ENCODE results near the gene NRDE2.

Gene NRDE2

GRCh38 chr14:90331497-90332270 is at the start of gene NRDE2:
NRDE2 (minus strand) TSS chr14:90331941; CDS start chr14:90331904, 37 bp downstream.
- Histone ChIP-seq H3K9ac (peak within 1 kb of the TSS; percentile 48; the same call in 1 of the 2 replicates), H3K27me3 (ENCODE audit: insufficient read depth, low read depth) (no peaks in the 10 kb centered on the region), H4K20me1 (ENCODE audit: insufficient read depth) (no peaks in the 10 kb centered on the region), H3K4me1 (ENCODE audit: low read depth, poor library complexity, severe bottlenecking) (no peaks in the 10 kb centered on the region), H2AFZ (ENCODE audit: low read depth) (peak within 1 kb of the TSS; percentile 95), H3K4me3 (IDR thresholded peaks at IDR 0.05; ENCODE audit: insufficient read depth, low read depth, low read length) (peak within 1 kb of the TSS; percentile 26), H3K36me3 (ENCODE audit: insufficient read depth) (no peaks in the 10 kb centered on the region), H3K79me2 (ENCODE audit: insufficient read depth, low read depth) (peaks cover 15% of the 10 kb centered on the region; the same call in 1 of the 2 replicates), H3K27ac (peak within 1 kb of the TSS; percentile 30; the same call in 1 of the 2 replicates), H3K4me2 (peak within 1 kb of the TSS; percentile 93)
- TF ChIP-seq CTCF (conservative IDR thresholded peaks at IDR 0.05; ENCODE audit: low read depth, low read length) = no peak

- Histone ChIP-seq H3K27ac (no peak overlapping the region), H3K36me3 (ENCODE audit: insufficient read depth) (no peaks in the 10 kb centered on the region), H3K4me3 (IDR thresholded peaks at IDR 0.05; ENCODE audit: insufficient read depth, low read depth, low read length) (no peak overlapping the region), H2AFZ (ENCODE audit: low read depth) (no peak overlapping the region), H3K4me2 (no peak overlapping the region), H4K20me1 (ENCODE audit: insufficient read depth) (no peaks in the 10 kb centered on the region), H3K79me2 (ENCODE audit: insufficient read depth, low read depth) (no peaks in the 10 kb centered on the region), H3K4me1 (ENCODE audit: low read depth, poor library complexity, severe bottlenecking) (no peaks in the 10 kb centered on the region), H3K9ac (no peak overlapping the region), H3K27me3 (ENCODE audit: insufficient read depth, low read depth) (no peaks in the 10 kb centered on the region)
- no peak for TF ChIP-seq CTCF (conservative IDR thresholded peaks at IDR 0.05; ENCODE audit: low read depth, low read length)
These were observed 49.5 kb upstream of the NRDE2 start for GRCh38 chr14:90381011-90381786.

- no peaks in the 10 kb centered on the region for H3K27me3 ChIP-seq (ENCODE audit: insufficient read depth, low read depth)
- no peaks in the 10 kb centered on the region for H4K20me1 ChIP-seq (ENCODE audit: insufficient read depth)
- no peak overlapping the region for H3K4me3 ChIP-seq (IDR thresholded peaks at IDR 0.05; ENCODE audit: insufficient read depth, low read depth, low read length)
- no peak overlapping the region for H2AFZ ChIP-seq (ENCODE audit: low read depth)
- no peak overlapping the region for H3K27ac ChIP-seq
- no peaks in the 10 kb centered on the region for H3K79me2 ChIP-seq (ENCODE audit: insufficient read depth, low read depth)
- no peak for TF ChIP-seq CTCF (conservative IDR thresholded peaks at IDR 0.05; ENCODE audit: low read depth, low read length)
- H3K36me3 ChIP-seq (ENCODE audit: insufficient read depth) = no peaks in the 10 kb centered on the region
- H3K4me1 ChIP-seq (ENCODE audit: low read depth, poor library complexity, severe bottlenecking) = no peaks in the 10 kb centered on the region
- no peak overlapping the region for H3K4me2 ChIP-seq
- no peak overlapping the region for H3K9ac ChIP-seq
These were observed 47.4 kb upstream of the NRDE2 start for GRCh38 chr14:90379106-90379505.

- Histone ChIP-seq H4K20me1 (ENCODE audit: insufficient read depth) (no peaks in the 10 kb centered on the region), H2AFZ (ENCODE audit: low read depth) (no peak overlapping the region), H3K4me1 (ENCODE audit: low read depth, poor library complexity, severe bottlenecking) (no peaks in the 10 kb centered on the region)
These were observed 46.5 kb upstream of the NRDE2 start for GRCh38 chr14:90378249-90378648.

More at GRCh38 chr14:90378249-90378648, 46.5 kb upstream of the NRDE2 start:
- H3K4me2 ChIP-seq = no peak overlapping the region
- H3K4me3 ChIP-seq (IDR thresholded peaks at IDR 0.05; ENCODE audit: insufficient read depth, low read depth, low read length) = no peak overlapping the region
- no peaks in the 10 kb centered on the region for H3K27me3 ChIP-seq (ENCODE audit: insufficient read depth, low read depth)
- no peaks in the 10 kb centered on the region for H3K79me2 ChIP-seq (ENCODE audit: insufficient read depth, low read depth)
- H3K36me3 ChIP-seq (ENCODE audit: insufficient read depth) = no peaks in the 10 kb centered on the region
- no peak overlapping the region for H3K9ac ChIP-seq
- H3K27ac ChIP-seq = no peak overlapping the region
- no peak for TF ChIP-seq CTCF (conservative IDR thresholded peaks at IDR 0.05; ENCODE audit: low read depth, low read length)

Data from KMS-11 (cell line).